SK-N-MC (cell line): ENCODE measurements around the gene VSTM4.

Experiments used
- EZH2 ChIP-seq: fragments of 200-600 bp; sonication (generic); IDR thresholded peaks from one replicate; pipeline ENCODE4 v1.6.1; 2017; ENCODE audit warnings: antibody characterized with exemption
- POLR2AphosphoS5 ChIP-seq: IDR thresholded peaks from 2 replicates; pipeline ENCODE4 v1.6.1; 2012; ENCODE audit warnings: mild to moderate bottlenecking, low read depth, low read length, borderline replicate concordance

DNA sequence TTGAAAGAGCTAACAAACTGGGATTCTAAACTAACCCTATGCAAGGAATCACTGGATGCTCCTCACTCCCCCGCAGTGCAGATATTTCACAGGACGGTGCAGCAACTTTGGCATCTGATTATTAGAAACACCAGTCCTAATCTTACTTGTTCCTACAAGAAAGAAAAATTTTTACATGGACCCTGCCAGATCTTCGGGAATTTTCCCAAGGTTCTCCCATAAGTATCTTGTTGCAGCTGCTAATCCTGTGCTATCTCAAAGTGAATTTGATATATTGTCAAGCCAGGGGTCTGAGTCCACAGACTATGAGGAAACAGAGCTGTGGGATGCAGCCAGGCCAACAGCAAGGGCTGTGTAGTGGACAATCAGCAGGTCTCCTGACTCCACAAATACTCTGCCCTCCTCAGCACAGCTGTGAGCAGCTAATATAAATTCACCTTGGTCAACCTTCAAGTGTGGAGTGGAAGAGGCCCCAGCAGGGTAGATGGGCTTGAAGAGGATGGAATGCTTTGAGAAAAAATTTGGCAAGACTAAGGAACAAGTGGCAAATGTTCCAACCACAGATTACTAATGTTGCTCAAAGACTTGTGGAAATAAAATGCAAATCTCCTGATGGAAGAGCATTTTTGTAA, 25.6 kb downstream of the VSTM4 start:
- no peak for TF ChIP-seq EZH2
- TF ChIP-seq POLR2AphosphoS5: no peak
